Upper lobe of left lung (tissue), 6 donors: ENCODE measurements around the gene LLGL1. TPM values are rescaled to one million over a fixed set of nuclear protein-coding genes. Genes with fewer than 3 reads are reported as not detected.

Experiments used
- ATAC-seq, 2 donors: fragments of 200-7000 bp; cut with Tn5 transposase; one replicate each; pipeline ENCODE4 v1.9.1; 2022; ENCODE audit warnings: mild to moderate bottlenecking in 2 of 2, moderate library complexity in 2 of 2; ENCODE audit not compliant: low FRiP score in 2 of 2
- DNase-seq, 2 donors: peaks; one replicate each; pipeline ENCODE4 v3.0.0-alpha.2; 2019 to 2020
- H3K27ac ChIP-seq, 4 donors: fragments of 200-600 bp; sonication (generic); one replicate each; pipeline ENCODE4 v1.5.1; 2016 to 2019
- H3K27me3 ChIP-seq, 4 donors: fragments of 200-600 bp; sonication (generic); one replicate each; pipeline ENCODE4 v1.5.1; 2017 to 2019
- H3K36me3 ChIP-seq, 4 donors: fragments of 200-600 bp; sonication (generic); one replicate each; pipeline ENCODE4 v1.5.1; 2016 to 2019
- H3K4me1 ChIP-seq, 4 donors: fragments of 200-600 bp; sonication (generic); one replicate each; pipeline ENCODE4 v1.5.1; 2018 to 2019
- H3K4me3 ChIP-seq, 4 donors: fragments of 200-600 bp; sonication (generic); one replicate each; pipeline ENCODE4 v1.5.1; 2017 to 2019; ENCODE audit warnings: mild to moderate bottlenecking in 2 of 4, moderate library complexity in 1 of 4
- H3K9me3 ChIP-seq, 4 donors: fragments of 200-600 bp; sonication (generic); one replicate each; pipeline ENCODE4 v1.5.1; 2018 to 2019
- CTCF ChIP-seq, 6 experiments: fragments of 450-650 bp in 4 of 6; fragments of 200-600 bp in 2 of 6; sonication (generic) in 2 of 6; IDR thresholded peaks; one replicate each; pipeline ENCODE4 v1.5.1; 2016 to 2019; ENCODE audit warnings: antibody characterized with exemption in 6 of 6
- EP300 ChIP-seq, 4 donors: sonication (generic); formaldehyde crosslinking; IDR thresholded peaks; one replicate each; pipeline ENCODE4 v1.5.1; 2017; ENCODE audit warnings: antibody characterized with exemption in 4 of 4, control low read depth in 2 of 4
- POLR2A ChIP-seq, 4 donors: fragments of 450-650 bp; IDR thresholded peaks; one replicate each; pipeline ENCODE4 v1.5.1; 2016 to 2017; ENCODE audit warnings: antibody characterized with exemption in 4 of 4, mild to moderate bottlenecking in 2 of 4
- POLR2AphosphoS5 ChIP-seq, 2 donors: sonication (generic); formaldehyde crosslinking; IDR thresholded peaks; one replicate each; pipeline ENCODE4 v1.5.1; 2017; ENCODE audit warnings: antibody characterized with exemption in 2 of 2
- WGBS, 2 donors: methylation state at CpG; one replicate each; pipeline ENCODE4 v1.1.5; 2017 to 2018; 5-methylcytosine and 5-hydroxymethylcytosine counted together
- total RNA-seq, 6 donors: library from RNA; depleted of rRNA in 4 of 6; stranded (reverse); fragments of >200 nt in 4 of 6; gene quantifications; one replicate each; pipeline versions ENCODE4 v1.1.0 to v1.2.1, GENCODE V29; 2016 to 2021
- donor health status: DM: no; HTN: no; CAD: no; lungs with moderate emphysema.
- donor health status: DM: no; HTN: yes; CAD: no; lungs with severe emphysema.

The LLGL1 gene
- total RNA-seq, 6 donors from 2014 or later = 9.8 to 16.4 (median 13.8) TPM

DNA sequence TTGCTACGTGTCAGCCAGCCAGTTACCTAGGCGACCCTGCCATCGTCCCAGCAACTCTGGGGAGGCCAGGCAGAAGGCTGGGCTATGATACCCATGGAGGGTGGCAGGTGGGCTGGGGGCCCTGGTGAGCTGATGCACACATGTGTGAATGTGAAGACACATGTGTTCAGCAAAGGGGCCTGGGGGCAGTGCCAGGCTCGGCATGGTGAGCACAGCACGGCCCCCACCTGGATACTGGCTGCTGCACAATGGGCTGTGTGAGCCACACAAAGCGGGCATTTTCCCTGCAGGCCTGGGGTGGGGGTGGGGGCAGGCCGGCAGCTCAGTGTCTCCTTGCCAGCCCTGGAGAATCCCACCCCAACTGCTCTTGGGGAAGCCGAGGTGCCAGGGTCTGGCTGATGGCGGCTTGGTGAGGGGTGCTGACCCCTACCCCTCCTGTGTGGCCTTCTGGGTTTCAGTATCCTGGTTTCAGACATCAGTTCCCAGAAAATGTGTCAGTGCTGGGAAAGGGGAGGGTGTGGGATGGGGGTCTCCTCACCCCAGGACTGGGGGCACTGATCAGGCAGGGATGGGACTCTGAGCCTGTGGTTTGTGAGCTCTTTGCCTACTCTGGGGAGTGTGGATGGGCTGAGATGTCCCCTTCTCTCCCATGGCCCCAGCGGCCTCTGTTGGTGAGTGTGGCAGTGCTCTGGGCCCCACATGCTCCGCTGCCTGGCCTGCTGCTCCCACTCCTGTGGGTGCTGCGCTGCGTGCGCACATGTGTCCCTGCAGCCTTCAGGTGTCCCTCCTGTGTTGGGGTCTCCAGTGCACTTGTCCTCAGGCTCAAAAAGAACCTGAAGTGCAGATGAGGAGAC lies 5.1 kb downstream of the LLGL1 start:
- WGBS, 2 donors = 86 to 100% methylated on average over 1 to 12 of the region's 14 CpGs
- TF ChIP-seq POLR2A (IDR thresholded peaks at IDR 0.05) = no peak
- TF ChIP-seq EP300 (IDR thresholded peaks at IDR 0.05) = no peak
- TF ChIP-seq CTCF (IDR thresholded peaks at IDR 0.05) = no peak
- no peak for TF ChIP-seq POLR2AphosphoS5 (IDR thresholded peaks at IDR 0.05)
- H3K27me3 ChIP-seq = no peaks in the 10 kb centered on the region
- no peak overlapping the region for H3K4me3 ChIP-seq
- H3K27ac ChIP-seq = no peak overlapping the region
- ATAC-seq = no peak
- H3K9me3 ChIP-seq = no peaks in the 10 kb centered on the region
- peaks cover 9 to 13% (median 11%) of the 10 kb centered on the region in 4 donors for H3K4me1 ChIP-seq
- DNase-seq = no peak
- peaks cover 0 to 24% (median 11%) of the 10 kb centered on the region in 4 donors for H3K36me3 ChIP-seq

DNA sequence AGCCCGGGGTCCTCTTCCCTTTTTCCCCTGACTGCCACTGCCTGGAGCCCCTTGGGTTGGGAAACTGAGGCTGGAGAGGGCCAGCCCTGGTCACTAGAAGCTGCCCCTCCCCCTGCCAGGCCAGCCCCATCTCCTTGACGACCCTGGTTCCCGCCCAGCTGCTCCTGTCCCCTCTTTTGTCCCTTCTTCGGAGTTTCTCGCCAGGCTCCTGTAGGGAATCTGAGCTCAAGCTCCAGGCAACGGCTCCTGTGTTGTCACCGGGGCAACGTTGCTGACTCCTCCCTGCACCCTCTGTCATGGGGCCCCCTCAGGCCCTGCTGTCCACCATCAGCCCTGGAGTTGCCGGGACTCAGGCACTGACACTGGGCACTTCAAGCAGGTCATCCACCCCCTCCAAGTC lies 5.7 kb downstream of the LLGL1 start:
- Histone ChIP-seq H3K27me3 (no peaks in the 10 kb centered on the region), H3K36me3 (peaks cover 0 to 30% (median 14%) of the 10 kb centered on the region in 4 donors), H3K27ac (no peak overlapping the region), H3K4me3 (no peak overlapping the region), H3K4me1 (peaks cover 6 to 11% (median 8%) of the 10 kb centered on the region in 4 donors), H3K9me3 (no peaks in the 10 kb centered on the region)
- no peak for DNase-seq
- ATAC-seq = no peak
- no peak for TF ChIP-seq POLR2A (IDR thresholded peaks at IDR 0.05)
- no peak for TF ChIP-seq CTCF (IDR thresholded peaks at IDR 0.05)
- no peak for TF ChIP-seq EP300 (IDR thresholded peaks at IDR 0.05)
- TF ChIP-seq POLR2AphosphoS5 (IDR thresholded peaks at IDR 0.05) = no peak
- 75 to 79% methylated on average over 9 of the region's 9 CpGs for WGBS, 2 donors

DNA sequence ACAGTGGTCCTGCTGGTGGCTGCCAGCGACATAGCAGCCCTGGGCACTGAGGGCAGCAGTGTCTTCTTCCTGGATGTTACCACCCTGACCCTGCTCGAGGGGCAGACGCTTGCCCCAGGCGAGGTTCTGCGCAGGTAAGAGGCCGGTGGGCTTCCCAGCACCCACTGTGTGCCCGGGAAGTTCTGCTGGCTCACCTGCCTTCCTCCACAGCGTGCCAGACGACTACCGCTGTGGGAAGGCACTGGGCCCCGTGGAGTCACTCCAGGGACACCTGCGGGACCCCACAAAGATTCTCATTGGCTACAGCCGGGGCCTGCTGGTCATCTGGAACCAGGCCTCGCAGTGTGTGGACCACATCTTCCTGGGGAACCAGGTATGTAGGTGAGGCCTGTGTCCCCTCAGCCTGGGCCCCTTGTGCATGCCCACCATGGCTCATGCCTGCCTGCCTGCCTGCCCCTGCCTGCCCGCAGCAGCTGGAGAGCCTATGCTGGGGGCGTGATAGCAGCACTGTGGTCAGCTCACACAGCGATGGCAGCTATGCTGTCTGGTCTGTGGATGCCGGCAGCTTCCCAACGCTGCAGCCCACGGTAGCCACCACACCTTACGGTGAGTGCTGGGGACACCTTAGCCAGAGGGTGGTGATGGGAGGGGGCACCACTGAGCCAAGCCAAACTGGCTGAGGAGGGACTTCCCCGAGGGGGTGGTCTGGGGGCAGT lies 8.5 kb downstream of the LLGL1 start:
- 94 to 97% methylated on average over 11 to 18 of the region's 22 CpGs for WGBS, 2 donors
- Histone ChIP-seq H3K4me1 (no peaks in the 10 kb centered on the region), H3K27ac (no peak overlapping the region), H3K4me3 (no peak overlapping the region), H3K27me3 (no peaks in the 10 kb centered on the region), H3K9me3 (no peaks in the 10 kb centered on the region), H3K36me3 (peaks cover 0 to 56% (median 27%) of the 10 kb centered on the region in 4 donors)
- TF ChIP-seq CTCF (IDR thresholded peaks at IDR 0.05) (no peak), EP300 (IDR thresholded peaks at IDR 0.05) (no peak), POLR2AphosphoS5 (IDR thresholded peaks at IDR 0.05) (no peak), POLR2A (IDR thresholded peaks at IDR 0.05) (no peak)
- DNase-seq (no peak), ATAC-seq (no peak)

GRCh38 chr17:18234853-18235380 lies 9.5 kb downstream of the LLGL1 start:
- Histone ChIP-seq H3K36me3 (peaks cover 0 to 61% (median 28%) of the 10 kb centered on the region in 4 donors), H3K27me3 (no peaks in the 10 kb centered on the region), H3K4me3 (no peak overlapping the region), H3K27ac (no peak overlapping the region), H3K9me3 (no peaks in the 10 kb centered on the region), H3K4me1 (no peaks in the 10 kb centered on the region)
- 80 to 95% methylated on average over 1 to 22 of the region's 22 CpGs for WGBS, 2 donors
- no peak for DNase-seq
- ATAC-seq = no peak
- TF ChIP-seq CTCF (IDR thresholded peaks at IDR 0.05) (no peak), EP300 (IDR thresholded peaks at IDR 0.05) (no peak), POLR2A (IDR thresholded peaks at IDR 0.05) (no peak), POLR2AphosphoS5 (IDR thresholded peaks at IDR 0.05) (no peak)
